Measurements from ENCODE around the gene NME7. TPM values are rescaled to one million over a fixed set of nuclear protein-coding genes. Genes with fewer than 3 reads are reported as not detected.

The NME7 gene
- total RNA-seq, 1 donor from 2014 or later, result 23.6 TPM

DNA sequence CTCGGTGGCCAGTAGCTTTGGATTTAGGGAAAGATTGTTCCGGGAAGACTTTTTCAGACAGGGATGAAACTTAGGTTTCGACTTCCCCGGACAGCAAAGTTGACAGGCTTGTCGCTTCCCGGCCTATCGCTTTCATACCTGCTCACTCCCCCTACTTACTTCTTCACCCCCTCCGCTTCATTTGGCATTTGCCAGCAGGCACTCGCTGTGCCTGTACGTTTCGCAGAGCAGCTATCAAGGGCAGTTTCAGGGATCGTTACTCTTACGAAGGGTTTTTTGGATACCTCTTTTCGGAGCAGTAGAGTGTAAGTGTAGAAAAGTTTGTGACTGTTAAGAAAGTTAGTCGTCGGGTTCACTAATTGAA is 791 bp upstream of the NME7 start:
- Histone ChIP-seq H3K27ac (peak overlapping the region; percentile 77), H3K27me3 (no peaks in the 10 kb centered on the region), H3K9me3 (no peaks in the 10 kb centered on the region), H3K4me3 (peak overlapping the region; percentile 80 to 88), H3K4me1 (peaks cover 18% of the 10 kb centered on the region), H3K36me3 (peaks cover 0 to 6% of the 10 kb centered on the region in 2 donors)
- DNase-seq (ENCODE audit: extremely low spot score in 2 of 2), result no peak
- TF ChIP-seq, protein P1, sequence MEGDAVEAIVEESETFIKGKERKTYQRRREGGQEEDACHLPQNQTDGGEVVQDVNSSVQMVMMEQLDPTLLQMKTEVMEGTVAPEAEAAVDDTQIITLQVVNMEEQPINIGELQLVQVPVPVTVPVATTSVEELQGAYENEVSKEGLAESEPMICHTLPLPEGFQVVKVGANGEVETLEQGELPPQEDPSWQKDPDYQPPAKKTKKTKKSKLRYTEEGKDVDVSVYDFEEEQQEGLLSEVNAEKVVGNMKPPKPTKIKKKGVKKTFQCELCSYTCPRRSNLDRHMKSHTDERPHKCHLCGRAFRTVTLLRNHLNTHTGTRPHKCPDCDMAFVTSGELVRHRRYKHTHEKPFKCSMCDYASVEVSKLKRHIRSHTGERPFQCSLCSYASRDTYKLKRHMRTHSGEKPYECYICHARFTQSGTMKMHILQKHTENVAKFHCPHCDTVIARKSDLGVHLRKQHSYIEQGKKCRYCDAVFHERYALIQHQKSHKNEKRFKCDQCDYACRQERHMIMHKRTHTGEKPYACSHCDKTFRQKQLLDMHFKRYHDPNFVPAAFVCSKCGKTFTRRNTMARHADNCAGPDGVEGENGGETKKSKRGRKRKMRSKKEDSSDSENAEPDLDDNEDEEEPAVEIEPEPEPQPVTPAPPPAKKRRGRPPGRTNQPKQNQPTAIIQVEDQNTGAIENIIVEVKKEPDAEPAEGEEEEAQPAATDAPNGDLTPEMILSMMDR (IDR thresholded peaks at IDR 0.05), result no peak
- no peak for TF ChIP-seq POLR2AphosphoS5 (IDR thresholded peaks at IDR 0.05; ENCODE audit: insufficient read depth in 1 of 2, low read depth in 1 of 2)
- TF ChIP-seq POLR2A (IDR thresholded peaks at IDR 0.05), result no peak
- intact Hi-C loops (cut with DNase I), result no loop called here

DNA sequence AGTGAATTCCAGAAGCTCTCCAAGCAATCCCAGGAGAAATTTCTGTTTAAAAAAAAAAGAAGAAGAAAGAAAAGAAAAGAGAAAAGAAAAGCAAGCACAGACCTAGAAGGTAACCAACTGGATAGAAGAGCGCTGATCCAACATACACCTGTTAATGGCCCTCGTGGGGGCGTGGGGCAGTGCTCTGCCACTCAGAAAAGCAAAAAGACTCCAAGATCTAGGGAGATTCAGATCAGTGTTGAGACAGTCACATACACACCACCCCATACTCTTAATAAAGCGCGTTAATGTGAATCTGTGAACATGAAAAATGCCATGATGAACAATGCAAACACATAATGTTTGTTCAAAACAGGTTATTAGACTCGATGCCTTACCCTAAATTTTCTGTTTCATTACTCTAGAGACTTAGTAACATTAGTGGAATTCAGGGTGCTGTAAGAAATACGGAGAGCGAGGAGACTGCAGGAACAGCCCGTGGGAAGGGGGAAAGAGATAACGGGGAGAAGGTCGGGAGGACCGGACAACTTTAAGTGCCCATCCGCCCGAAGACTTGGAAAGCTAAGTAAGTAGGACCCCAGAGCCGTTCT is 406 bp downstream of the NME7 start:
- intact Hi-C loops (cut with DNase I), result no loop called here
- TF ChIP-seq POLR2AphosphoS5 (IDR thresholded peaks at IDR 0.05; ENCODE audit: insufficient read depth in 1 of 2, low read depth in 1 of 2) (no peak), POLR2A (IDR thresholded peaks at IDR 0.05) (no peak)
- TF ChIP-seq, protein P1 (IDR thresholded peaks at IDR 0.05), result no peak

DNA sequence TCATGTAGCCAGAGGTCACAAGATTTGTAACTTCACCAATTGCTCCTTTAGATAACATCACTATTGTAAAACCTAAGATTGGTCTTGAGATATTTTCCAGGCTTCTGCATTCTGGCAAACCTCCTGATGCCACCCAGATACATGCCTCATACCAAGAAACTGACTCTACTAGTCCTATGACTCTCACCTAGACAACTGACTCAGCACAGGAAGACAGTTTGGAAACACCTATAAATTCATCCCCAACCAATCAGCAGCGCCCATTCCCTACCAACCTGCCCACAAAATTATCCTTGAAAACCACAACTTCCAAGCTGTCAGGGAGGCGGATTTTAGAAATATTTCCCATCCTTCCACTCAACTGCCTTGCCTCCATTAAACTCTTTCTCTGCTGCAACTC is 2.6 kb downstream of the NME7 start:
- no peak for DNase-seq (ENCODE audit: extremely low spot score in 2 of 2)

More for the DNA sequence above, 406 bp downstream of the NME7 start:
- Histone ChIP-seq H3K4me1 (peaks cover 18% of the 10 kb centered on the region), H3K4me3 (peak overlapping the region; percentile 80 to 88), H3K27me3 (no peaks in the 10 kb centered on the region), H3K36me3 (peaks cover 0 to 6% of the 10 kb centered on the region in 2 donors), H3K9me3 (no peaks in the 10 kb centered on the region), H3K27ac (peak overlapping the region; percentile 77)
- no peak for DNase-seq (ENCODE audit: extremely low spot score in 2 of 2)

DNA sequence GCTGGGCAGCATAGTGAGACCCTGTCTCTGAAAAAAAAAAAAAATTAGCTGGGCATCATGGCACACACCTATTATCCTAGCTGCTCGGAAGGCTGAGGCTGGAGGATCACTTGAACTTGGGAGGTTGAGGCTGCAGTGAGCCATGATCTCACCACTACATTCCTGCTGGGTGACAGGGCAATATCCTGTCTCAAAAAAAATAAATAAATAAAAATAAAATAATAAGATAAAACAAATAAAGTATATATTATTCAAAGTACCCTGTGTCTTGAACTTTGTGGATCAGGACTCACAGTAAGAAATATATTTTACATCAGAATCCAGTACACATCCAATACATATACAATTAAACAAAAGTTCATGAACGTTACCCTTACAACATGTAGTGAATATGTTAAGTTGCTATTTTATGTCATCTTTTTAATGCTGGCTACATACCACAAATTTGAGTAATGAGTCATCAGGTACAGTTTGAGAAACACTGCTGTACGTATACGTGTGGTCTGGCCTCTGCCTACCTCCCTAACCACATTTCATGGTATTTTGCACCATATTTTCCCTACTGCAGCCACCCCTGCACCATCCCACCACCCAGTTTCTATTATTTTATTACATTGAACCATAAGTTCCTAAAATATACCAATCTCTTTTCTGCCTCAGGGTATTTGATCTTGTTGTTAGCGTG is 4.4 kb downstream of the NME7 start:
- Histone ChIP-seq H3K27ac (no peak overlapping the region), H3K4me3 (no peak overlapping the region), H3K4me1 (peaks cover 7% of the 10 kb centered on the region), H3K27me3 (no peaks in the 10 kb centered on the region), H3K36me3 (no peaks in the 10 kb centered on the region), H3K9me3 (no peaks in the 10 kb centered on the region)
- no peak for DNase-seq (ENCODE audit: extremely low spot score in 2 of 2)
- intact Hi-C loops (cut with DNase I), result no loop called here
- TF ChIP-seq, protein P1 (IDR thresholded peaks at IDR 0.05), result no peak
- TF ChIP-seq POLR2A (IDR thresholded peaks at IDR 0.05) (no peak), POLR2AphosphoS5 (IDR thresholded peaks at IDR 0.05; ENCODE audit: insufficient read depth in 1 of 2, low read depth in 1 of 2) (no peak)

More for the DNA sequence above, 2.6 kb downstream of the NME7 start:
- Histone ChIP-seq H3K36me3 (peaks cover 0 to 4% of the 10 kb centered on the region in 2 donors), H3K4me3 (no peak overlapping the region), H3K9me3 (no peaks in the 10 kb centered on the region), H3K4me1 (peaks cover 24% of the 10 kb centered on the region), H3K27me3 (no peaks in the 10 kb centered on the region), H3K27ac (no peak overlapping the region)
- TF ChIP-seq, protein P1 (IDR thresholded peaks at IDR 0.05), result no peak
- TF ChIP-seq POLR2AphosphoS5 (IDR thresholded peaks at IDR 0.05; ENCODE audit: insufficient read depth in 1 of 2, low read depth in 1 of 2), result no peak
- no peak for TF ChIP-seq POLR2A (IDR thresholded peaks at IDR 0.05)
- intact Hi-C loops (cut with DNase I), result no loop called here

DNA sequence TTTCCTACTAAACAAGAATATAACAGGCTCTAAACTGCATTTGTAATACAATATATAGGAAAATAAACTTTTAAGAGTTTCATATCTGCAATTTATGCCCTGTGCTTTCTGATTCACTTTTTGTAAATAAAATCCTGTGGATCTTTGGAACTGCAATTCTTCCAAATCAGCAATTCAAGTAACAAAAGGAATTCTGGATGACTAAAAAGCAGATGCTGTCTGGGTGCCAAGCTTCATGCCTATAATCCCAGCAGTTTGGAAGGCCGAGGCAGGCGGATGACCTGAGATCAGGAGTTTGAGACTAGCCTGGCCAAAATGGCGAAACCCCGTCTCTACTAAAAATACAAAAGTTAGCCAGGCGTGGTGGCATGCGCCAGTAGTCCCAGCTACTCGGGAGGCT is 6.3 kb downstream of the NME7 start:
- no peaks in the 10 kb centered on the region for H3K9me3 ChIP-seq
- H3K4me1 ChIP-seq, result peaks cover 7% of the 10 kb centered on the region
- intact Hi-C loops (cut with DNase I), result no loop called here
- H3K27ac ChIP-seq, result no peak overlapping the region
- no peak for DNase-seq (ENCODE audit: extremely low spot score in 2 of 2)
- H3K27me3 ChIP-seq, result no peaks in the 10 kb centered on the region
- no peak overlapping the region for H3K4me3 ChIP-seq
- TF ChIP-seq POLR2AphosphoS5 (IDR thresholded peaks at IDR 0.05; ENCODE audit: insufficient read depth in 1 of 2, low read depth in 1 of 2), result no peak
- TF ChIP-seq, protein P1 (IDR thresholded peaks at IDR 0.05), result no peak
- no peak for TF ChIP-seq POLR2A (IDR thresholded peaks at IDR 0.05)
- no peaks in the 10 kb centered on the region for H3K36me3 ChIP-seq

Data from vagina (tissue), 2 donors.